ENCODE data around the gene CPA4.

GRCh38 chr7:130274983-130275591 lies 17.9 kb upstream of the CPA4 start:
- TF ChIP-seq, protein P1, sequence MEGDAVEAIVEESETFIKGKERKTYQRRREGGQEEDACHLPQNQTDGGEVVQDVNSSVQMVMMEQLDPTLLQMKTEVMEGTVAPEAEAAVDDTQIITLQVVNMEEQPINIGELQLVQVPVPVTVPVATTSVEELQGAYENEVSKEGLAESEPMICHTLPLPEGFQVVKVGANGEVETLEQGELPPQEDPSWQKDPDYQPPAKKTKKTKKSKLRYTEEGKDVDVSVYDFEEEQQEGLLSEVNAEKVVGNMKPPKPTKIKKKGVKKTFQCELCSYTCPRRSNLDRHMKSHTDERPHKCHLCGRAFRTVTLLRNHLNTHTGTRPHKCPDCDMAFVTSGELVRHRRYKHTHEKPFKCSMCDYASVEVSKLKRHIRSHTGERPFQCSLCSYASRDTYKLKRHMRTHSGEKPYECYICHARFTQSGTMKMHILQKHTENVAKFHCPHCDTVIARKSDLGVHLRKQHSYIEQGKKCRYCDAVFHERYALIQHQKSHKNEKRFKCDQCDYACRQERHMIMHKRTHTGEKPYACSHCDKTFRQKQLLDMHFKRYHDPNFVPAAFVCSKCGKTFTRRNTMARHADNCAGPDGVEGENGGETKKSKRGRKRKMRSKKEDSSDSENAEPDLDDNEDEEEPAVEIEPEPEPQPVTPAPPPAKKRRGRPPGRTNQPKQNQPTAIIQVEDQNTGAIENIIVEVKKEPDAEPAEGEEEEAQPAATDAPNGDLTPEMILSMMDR (IDR thresholded peaks at IDR 0.05): no peak
- TF ChIP-seq POLR2A (IDR thresholded peaks at IDR 0.05): no peak
